ENCODE data around the gene SETBP1.

GRCh38 chr18:44726059-44726421 lies 45.4 kb downstream of the SETBP1 start:
- TF ChIP-seq CTCF (IDR thresholded peaks at IDR 0.05): no peak
- TF ChIP-seq POLR2A (IDR thresholded peaks at IDR 0.05): no peak
